Measurements from ENCODE around the gene FANCE.

Gene FANCE

GRCh38 chr6:35485402-35485877 lies 33.3 kb downstream of the FANCE start:
- DNase-seq (ENCODE audit: low spot score), result no peak

- no peak for DNase-seq (ENCODE audit: low spot score)
These were observed 34.1 kb downstream of the FANCE start for GRCh38 chr6:35486005-35486925.

GRCh38 chr6:35487658-35488516 lies 35.7 kb downstream of the FANCE start:
- no peak for DNase-seq (ENCODE audit: low spot score)

- no peak for DNase-seq (ENCODE audit: low spot score)
These were observed 36.4 kb downstream of the FANCE start for GRCh38 chr6:35488517-35488862.

- DNase-seq (ENCODE audit: low spot score), result no peak
These were observed 36.9 kb downstream of the FANCE start for GRCh38 chr6:35489066-35489465.

GRCh38 chr6:35489995-35490791 lies 38.1 kb downstream of the FANCE start:
- DNase-seq (ENCODE audit: low spot score), result no peak

- no peak for DNase-seq (ENCODE audit: low spot score)
These were observed 38.9 kb downstream of the FANCE start for GRCh38 chr6:35490821-35491557.

GRCh38 chr6:35491558-35492257 lies 39.6 kb downstream of the FANCE start:
- no peak for DNase-seq (ENCODE audit: low spot score)

GRCh38 chr6:35492258-35492973 lies 40.3 kb downstream of the FANCE start:
- DNase-seq (ENCODE audit: low spot score), result no peak

GRCh38 chr6:35492974-35493284 lies 40.8 kb downstream of the FANCE start:
- no peak for DNase-seq (ENCODE audit: low spot score)

- no peak for DNase-seq (ENCODE audit: low spot score)
These were observed 41.3 kb downstream of the FANCE start for GRCh38 chr6:35493307-35493983.

GRCh38 chr6:35494161-35494563 lies 42.0 kb downstream of the FANCE start:
- no peak for DNase-seq (ENCODE audit: low spot score)

GRCh38 chr6:35495258-35496035 lies 43.3 kb downstream of the FANCE start:
- DNase-seq (ENCODE audit: low spot score), result no peak

GRCh38 chr6:35496036-35496840 lies 44.1 kb downstream of the FANCE start:
- DNase-seq (ENCODE audit: low spot score), result peak; percentile 62

GRCh38 chr6:35496841-35497570 lies 44.9 kb downstream of the FANCE start, which contains the start of gene TEAD3:
TSS of gene TEAD3 (minus strand) at chr6:35497079.
- peak; percentile 82 for DNase-seq (ENCODE audit: low spot score)

- peak; percentile 89 for DNase-seq (ENCODE audit: low spot score)
These were observed 45.7 kb downstream of the FANCE start for GRCh38 chr6:35497571-35498421.

Data from RKO (cell line).